Measurements from ENCODE around the gene GABRA1. TPM values are rescaled to one million over a fixed set of nuclear protein-coding genes. Genes with fewer than 3 reads are reported as not detected.

Gene GABRA1
- total RNA-seq, 1 experiment from 2014 or later = not detected

- H2BK15ac ChIP-seq (ENCODE audit: low read depth, low read length) = no peak overlapping the region
- no peaks in the 10 kb centered on the region for H3K4me1 Mint-ChIP-seq
- no CpG with 5 or more reads among the region's 3 CpGs for WGBS (ENCODE audit: extremely low coverage, insufficient read length, low lambda C conversion rate)
Observed at GRCh38 chr5:161924270-161924669, 76.3 kb downstream of the GABRA1 start.

More at GRCh38 chr5:161924270-161924669, 76.3 kb downstream of the GABRA1 start:
- Histone ChIP-seq H3K27me3 (ENCODE audit: insufficient read depth, low read length) (no peaks in the 10 kb centered on the region), H2BK20ac (ENCODE audit: low read depth, low read length, poor library complexity, severe bottlenecking) (no peak overlapping the region), H4K20me1 (ENCODE audit: control insufficient read depth, insufficient read depth, insufficient read length) (no peaks in the 10 kb centered on the region), H3K79me2 (ENCODE audit: insufficient read depth, low read length) (no peaks in the 10 kb centered on the region), H3K9ac (ENCODE audit: extremely low read depth, insufficient read length, low read length) (no peak overlapping the region), H4K91ac (ENCODE audit: insufficient read length, low read depth, low read length) (no peak overlapping the region), H3K4me2 (ENCODE audit: insufficient read depth, insufficient read length, low read length) (no peak overlapping the region), H3K18ac (ENCODE audit: insufficient read length, low read depth, low read length) (no peak overlapping the region), H3K23ac (ENCODE audit: insufficient read length, low read depth, low read length) (no peak overlapping the region), H3K9me3 (ENCODE audit: control insufficient read depth, low read depth, low read length) (no peaks in the 10 kb centered on the region), H2BK120ac (ENCODE audit: low read depth, low read length, poor library complexity, severe bottlenecking) (no peak overlapping the region), H3K4me1 (ENCODE audit: insufficient read depth, low read length) (no peaks in the 10 kb centered on the region), H3K79me1 (ENCODE audit: insufficient read depth, low read depth, low read length, poor library complexity, severe bottlenecking) (no peaks in the 10 kb centered on the region), H2BK5ac (ENCODE audit: insufficient read length, low read length) (no peak overlapping the region), H3K14ac (ENCODE audit: insufficient read depth, low read length) (no peak overlapping the region), H3K4ac (ENCODE audit: low read depth, low read length) (no peak overlapping the region), H3T11ph (ENCODE audit: low read length) (no peak overlapping the region), H2BK12ac (ENCODE audit: insufficient read length, low read depth, low read length) (no peak overlapping the region), H4K8ac (replicated peaks; ENCODE audit: insufficient read length, low read depth, low read length) (no peak overlapping the region), H2AK5ac (ENCODE audit: insufficient read length, low read length) (no peak overlapping the region), H3K56ac (ENCODE audit: insufficient read length, low read depth, low read length) (no peak overlapping the region), H3K27ac (ENCODE audit: insufficient read length, low read depth, low read length) (no peak overlapping the region), H4K5ac (ENCODE audit: insufficient read length, low read depth, low read length) (no peak overlapping the region), H2AFZ (ENCODE audit: low read length) (no peak overlapping the region), H3K23me2 (ENCODE audit: insufficient read length, low read depth, low read length, poor library complexity, severe bottlenecking) (no peaks in the 10 kb centered on the region)
- H3K9me3 Mint-ChIP-seq = peaks cover 10 to 15% of the 10 kb centered on the region in 2 experiments
- H3K4me3 Mint-ChIP-seq = no peak overlapping the region
- H3K27ac Mint-ChIP-seq = no peak overlapping the region
- DNase-seq = no peak
- no peaks in the 10 kb centered on the region for H3K27me3 Mint-ChIP-seq (ENCODE audit: low read depth)
- peaks cover 7 to 14% (median 8%) of the 10 kb centered on the region in 3 experiments for H3K36me3 Mint-ChIP-seq (ENCODE audit: insufficient read depth in 1 of 3, low read depth in 3 of 3)
- TF ChIP-seq CTCF (conservative IDR thresholded peaks at IDR 0.05) = no peak
